Stimulated activated CD4-positive, alpha-beta T cell treated with anti-CD3 and anti-CD28 coated beads, Interleukin-2, amount 100 ng/mL, for 4 hours (primary cell): ENCODE results near the gene DNAI1.

ENCODE experiments used
- DNase-seq: peaks from one replicate; pipeline ENCODE4 v3.0.0-alpha.2; 2020; ENCODE audit warnings: low read depth

The DNAI1 gene

GRCh38 chr9:34491596-34491995 is 33.0 kb downstream of the DNAI1 start:
- DNase-seq = no peak

- no peak for DNase-seq
Observed at GRCh38 chr9:34492051-34492450, 33.4 kb downstream of the DNAI1 start.

DNA sequence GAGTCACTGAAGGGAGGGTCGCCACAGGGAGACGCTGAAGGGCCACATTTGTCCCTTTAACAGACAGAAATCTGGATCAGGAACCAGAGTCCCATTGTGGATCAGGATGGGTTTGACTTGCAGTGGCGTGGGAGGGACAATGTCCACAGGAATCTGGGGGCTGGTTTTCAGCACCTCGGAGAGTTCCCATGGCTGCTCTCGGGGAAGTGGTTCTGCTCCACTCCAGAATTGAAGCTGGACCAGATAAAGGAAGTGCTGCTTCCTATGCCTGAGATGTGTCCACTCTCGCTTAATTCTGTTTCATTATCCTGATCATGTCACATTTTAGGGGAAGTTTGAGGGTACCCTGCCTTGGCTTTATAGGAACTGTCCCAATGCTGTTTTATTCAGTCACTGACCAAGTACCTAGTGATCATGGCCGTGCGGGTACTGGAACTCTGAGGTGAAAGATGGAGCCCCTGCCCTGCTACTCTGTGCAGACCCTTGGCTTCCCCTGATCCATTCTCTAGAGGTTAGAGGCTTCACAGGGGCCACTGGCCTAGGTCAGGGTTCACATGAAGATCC is 35.4 kb downstream of the DNAI1 start:
- DNase-seq = no peak

- DNase-seq = no peak
Observed at GRCh38 chr9:34496149-34496712, 37.6 kb downstream of the DNAI1 start.

- DNase-seq = no peak
Observed at GRCh38 chr9:34498553-34498952, 39.9 kb downstream of the DNAI1 start.

- no peak for DNase-seq
Observed at GRCh38 chr9:34499076-34499475, 40.5 kb downstream of the DNAI1 start.

GRCh38 chr9:34500623-34501267 is 42.1 kb downstream of the DNAI1 start:
- peak; percentile 66 for DNase-seq

GRCh38 chr9:34501372-34501771 is 42.8 kb downstream of the DNAI1 start:
- DNase-seq = no peak

- DNase-seq = no peak
Observed at GRCh38 chr9:34501889-34502425, 43.4 kb downstream of the DNAI1 start.

DNA sequence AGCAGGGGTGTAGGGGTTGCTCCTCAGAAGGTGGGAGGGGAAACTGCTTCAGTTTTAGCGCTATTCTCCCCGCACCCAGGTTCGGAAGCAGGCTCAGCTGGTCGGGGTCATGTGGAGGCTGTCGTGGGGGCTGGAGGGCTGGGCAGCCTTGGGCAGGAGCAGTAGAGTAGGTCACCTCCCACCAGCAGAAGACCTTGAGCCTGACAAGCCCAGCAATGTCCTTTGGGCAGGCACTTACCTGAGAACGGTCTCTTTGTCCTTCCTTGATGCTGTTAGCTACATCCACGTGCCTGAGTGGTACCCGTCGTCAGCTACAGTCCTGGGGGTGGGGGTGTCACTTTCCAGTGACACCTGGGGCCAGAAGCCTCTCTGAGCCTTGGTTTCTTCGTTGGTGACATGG is 43.9 kb downstream of the DNAI1 start:
- no peak for DNase-seq

DNA sequence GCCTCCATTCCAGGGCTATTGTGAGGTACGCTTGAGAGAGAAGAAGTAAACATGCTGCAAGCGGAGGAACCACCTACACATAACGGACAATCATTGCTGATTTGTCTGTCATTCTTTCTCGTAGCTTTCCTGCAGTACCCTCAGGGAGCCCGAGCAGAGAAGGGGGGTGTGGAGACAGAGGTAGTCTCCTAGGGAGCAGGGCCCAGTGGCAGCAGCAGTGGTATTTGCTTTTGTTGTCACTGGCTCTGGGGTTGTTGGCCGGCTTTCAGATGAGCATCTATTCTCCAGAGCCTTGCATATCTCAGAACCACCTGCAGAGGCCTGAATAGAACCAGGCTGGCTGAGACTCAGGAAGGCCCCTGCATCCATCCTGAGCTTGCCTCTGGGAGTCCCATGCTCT is 44.3 kb downstream of the DNAI1 start:
- no peak for DNase-seq

GRCh38 chr9:34503406-34503805 is 44.8 kb downstream of the DNAI1 start:
- DNase-seq = no peak

GRCh38 chr9:34505370-34506120 is 46.9 kb downstream of the DNAI1 start:
- DNase-seq = no peak

DNA sequence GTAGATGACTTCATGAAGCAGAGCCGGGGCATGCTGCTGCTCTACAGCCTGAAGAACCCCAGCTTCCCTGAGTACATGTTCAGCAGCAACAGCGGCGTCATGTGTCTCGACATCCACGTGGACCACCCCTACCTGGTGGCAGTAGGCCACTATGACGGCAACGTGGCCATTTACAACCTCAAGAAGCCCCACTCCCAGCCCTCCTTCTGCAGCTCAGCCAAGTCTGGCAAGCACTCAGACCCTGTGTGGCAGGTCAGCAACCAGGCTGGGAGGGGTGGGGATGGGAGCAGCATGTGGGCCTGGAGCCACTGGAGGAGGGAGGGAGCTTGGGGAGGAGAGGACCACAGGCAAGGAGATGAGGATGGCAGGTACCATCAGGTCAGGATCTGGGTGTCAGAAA is 48.0 kb downstream of the DNAI1 start:
- DNase-seq = no peak

DNA sequence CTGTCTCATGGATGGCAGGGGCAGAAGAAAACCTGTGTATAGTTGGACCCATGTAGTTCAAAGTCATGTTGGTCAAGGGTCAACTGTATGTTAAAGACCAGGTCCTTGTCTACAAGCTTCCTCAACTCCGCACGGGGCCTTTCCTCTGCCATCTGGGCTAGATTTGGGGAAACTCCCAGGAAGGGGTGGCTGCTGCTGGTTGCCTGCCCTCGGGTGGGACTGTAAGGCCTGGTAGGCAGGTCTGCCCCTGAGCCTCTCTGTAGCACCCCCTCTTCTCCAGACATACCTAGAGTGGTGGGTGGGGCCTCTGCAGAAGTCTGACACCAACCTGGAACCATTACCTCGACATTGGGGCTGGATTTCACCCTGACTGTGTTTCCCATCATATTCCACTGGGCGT is 49.0 kb downstream of the DNAI1 start:
- no peak for DNase-seq

DNA sequence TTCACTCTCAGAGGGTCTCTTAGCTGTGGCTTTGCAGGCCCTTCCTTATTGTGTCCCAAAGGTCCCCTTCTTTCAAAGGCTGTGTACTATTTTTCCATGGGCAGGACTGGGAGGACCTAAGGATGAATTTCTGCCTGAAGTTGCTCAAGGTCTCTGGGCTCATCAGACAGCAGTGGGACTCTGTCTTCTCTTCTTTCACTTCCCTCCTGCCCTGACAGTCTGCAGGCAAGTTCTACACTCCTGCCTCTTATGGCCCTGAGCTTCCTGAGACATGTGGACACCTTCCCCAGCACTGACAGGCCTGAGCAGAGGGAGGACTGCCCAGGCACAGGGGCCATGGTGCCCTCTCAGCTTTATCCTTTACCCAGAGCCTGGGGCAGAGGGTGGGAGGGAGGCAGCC is 49.4 kb downstream of the DNAI1 start:
- no peak for DNase-seq

GRCh38 chr9:34508463-34508862 is 49.9 kb downstream of the DNAI1 start:
- no peak for DNase-seq

GRCh38 chr9:34508951-34509350 is 50.3 kb downstream of the DNAI1 start:
- no peak for DNase-seq

GRCh38 chr9:34510497-34511468 is 52.2 kb downstream of the DNAI1 start:
- DNase-seq = no peak

DNA sequence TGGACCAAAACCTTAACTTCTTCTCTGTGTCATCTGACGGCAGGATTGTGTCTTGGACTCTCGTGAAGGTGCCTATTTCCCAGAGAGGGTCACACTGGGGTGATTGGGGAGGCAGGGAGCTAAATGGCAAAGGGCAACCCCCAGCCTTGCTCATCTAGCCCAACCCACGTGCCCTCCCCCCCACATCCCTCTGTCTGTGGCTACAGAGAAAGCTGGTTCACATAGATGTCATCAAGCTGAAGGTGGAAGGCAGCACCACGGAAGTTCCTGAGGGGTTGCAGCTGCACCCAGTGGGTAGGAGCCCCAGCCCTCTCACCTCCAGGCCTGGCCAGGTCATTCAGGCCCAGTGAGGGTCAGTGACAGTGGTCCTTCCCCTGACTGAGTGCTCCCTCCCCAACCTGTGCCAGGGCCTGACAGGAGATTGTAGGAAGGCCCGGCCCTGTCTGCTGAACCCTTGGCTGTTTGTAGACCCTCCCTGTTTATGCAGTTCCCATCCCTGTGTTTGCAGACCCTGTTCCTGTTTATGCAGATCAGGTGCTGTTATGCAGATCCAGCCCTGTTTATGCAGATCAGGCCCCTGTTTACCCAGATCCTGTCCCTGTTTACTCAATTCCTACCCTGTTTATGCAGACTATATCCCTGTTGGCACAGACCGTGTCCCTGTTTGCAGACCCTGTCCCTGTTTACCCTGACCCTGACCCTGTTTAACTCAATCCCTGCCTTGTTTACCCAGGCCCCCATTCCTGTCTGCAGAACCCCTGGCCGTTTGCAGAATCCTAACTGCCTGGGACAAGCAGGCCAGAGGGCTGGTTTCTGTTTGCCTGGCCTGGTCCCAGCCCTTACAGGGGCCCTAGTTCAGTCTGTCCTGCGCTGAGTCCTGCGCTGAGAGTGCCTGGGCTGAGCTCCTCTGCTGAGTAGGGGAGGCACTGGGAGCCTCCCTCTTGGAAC is 53.8 kb downstream of the DNAI1 start:
- no peak for DNase-seq
